Ascending aorta (tissue), 2 donors: ENCODE measurements around the gene NFASC. TPM values are rescaled to one million over a fixed set of nuclear protein-coding genes. Genes with fewer than 3 reads are reported as not detected.

Experiments
- DNase-seq, 2 donors: peaks; one replicate each; pipeline ENCODE4 v3.0.0-alpha.2; 2019; ENCODE audit warnings: low spot score in 2 of 2
- H3K27ac ChIP-seq, 2 donors: fragments of 200-600 bp; sonication (generic); one replicate each; pipeline ENCODE4 v1.5.1; 2016 to 2017; ENCODE audit warnings: mild to moderate bottlenecking in 1 of 2
- H3K27me3 ChIP-seq: fragments of 200-600 bp; sonication (generic); one replicate; pipeline ENCODE4 v1.5.1; 2017
- H3K36me3 ChIP-seq, 2 donors: fragments of 200-600 bp; sonication (generic); one replicate each; pipeline ENCODE4 v1.5.1; 2016
- H3K4me1 ChIP-seq, 2 donors: fragments of 200-600 bp; sonication (generic); one replicate each; pipeline ENCODE4 v1.5.1; 2016 to 2017; ENCODE audit warnings: mild to moderate bottlenecking in 1 of 2
- H3K4me3 ChIP-seq, 2 donors: fragments of 200-600 bp; sonication (generic); one replicate each; pipeline ENCODE4 v1.5.1; 2016 to 2017; ENCODE audit warnings: mild to moderate bottlenecking in 1 of 2
- H3K9me3 ChIP-seq, 2 donors: fragments of 200-600 bp; sonication (generic); one replicate each; pipeline ENCODE4 v1.5.1; 2016
- CTCF ChIP-seq, 3 experiments: fragments of 200-600 bp in 2 of 3; fragments of 450-650 bp in 1 of 3; sonication (generic) in 2 of 3; IDR thresholded peaks; one replicate each; pipeline ENCODE4 v1.5.1; 2016 to 2019; ENCODE audit warnings: antibody characterized with exemption in 3 of 3, mild to moderate bottlenecking in 1 of 3, moderate library complexity in 1 of 3
- intact Hi-C: fragments of 100-400 bp; cut with DNase I; formaldehyde crosslinking; loops from one replicate; pipeline ENCODE4 v1.15.1; 2023
- total RNA-seq: library from RNA; depleted of rRNA; stranded (reverse); fragments of >200 nt; gene quantifications from one replicate; pipeline ENCODE4 v1.1.0, GENCODE V29; 2016

The NFASC gene
- total RNA-seq, 1 donor from 2014 or later: 44.0 TPM

- H3K4me3 ChIP-seq: no peak overlapping the region
Observed at GRCh38 chr1:205041998-205042910, 171.6 kb downstream of the NFASC start.

GRCh38 chr1:205042911-205043806 lies 172.5 kb downstream of the NFASC start, which contains the start of gene CNTN2:
Gene CNTN2 (plus strand): TSS chr1:205043212. CDS start chr1:205053186, 9,974 bp downstream.
- H3K27me3 ChIP-seq: no peaks in the 10 kb centered on the region
- H3K36me3 ChIP-seq: no peaks in the 10 kb centered on the region
- intact Hi-C loops: no loop called here
- H3K27ac ChIP-seq: no peak within 1 kb of the TSS
- TF ChIP-seq CTCF (IDR thresholded peaks at IDR 0.05): no peak
- no peaks in the 10 kb centered on the region for H3K9me3 ChIP-seq
- DNase-seq: no peak
- H3K4me1 ChIP-seq: no peaks in the 10 kb centered on the region
- H3K4me3 ChIP-seq: no peak within 1 kb of the TSS

More at GRCh38 chr1:205041998-205042910, 171.6 kb downstream of the NFASC start:
- Histone ChIP-seq H3K36me3 (no peaks in the 10 kb centered on the region), H3K9me3 (no peaks in the 10 kb centered on the region), H3K27ac (no peak overlapping the region), H3K4me1 (no peaks in the 10 kb centered on the region), H3K27me3 (no peaks in the 10 kb centered on the region)
- intact Hi-C loops: no loop called here
- TF ChIP-seq CTCF (IDR thresholded peaks at IDR 0.05): no peak
- no peak for DNase-seq

GRCh38 chr1:205043866-205044265 lies 173.2 kb downstream of the NFASC start:
- no peaks in the 10 kb centered on the region for H3K36me3 ChIP-seq
- H3K27me3 ChIP-seq: no peaks in the 10 kb centered on the region
- intact Hi-C loops: no loop called here
- H3K4me1 ChIP-seq: no peaks in the 10 kb centered on the region
- H3K4me3 ChIP-seq: no peak overlapping the region
- no peak for DNase-seq
- no peak overlapping the region for H3K27ac ChIP-seq
- TF ChIP-seq CTCF (IDR thresholded peaks at IDR 0.05): no peak
- H3K9me3 ChIP-seq: no peaks in the 10 kb centered on the region

GRCh38 chr1:205044741-205045140 lies 174.1 kb downstream of the NFASC start:
- Histone ChIP-seq H3K4me3 (no peak overlapping the region), H3K27ac (no peak overlapping the region), H3K9me3 (no peaks in the 10 kb centered on the region), H3K36me3 (no peaks in the 10 kb centered on the region), H3K4me1 (no peaks in the 10 kb centered on the region), H3K27me3 (no peaks in the 10 kb centered on the region)
- intact Hi-C loops: no loop called here
- TF ChIP-seq CTCF (IDR thresholded peaks at IDR 0.05): no peak
- no peak for DNase-seq

- Histone ChIP-seq H3K36me3 (no peaks in the 10 kb centered on the region), H3K4me1 (no peaks in the 10 kb centered on the region), H3K9me3 (no peaks in the 10 kb centered on the region), H3K4me3 (no peak overlapping the region), H3K27me3 (no peaks in the 10 kb centered on the region), H3K27ac (no peak overlapping the region)
- intact Hi-C loops: no loop called here
- no peak for TF ChIP-seq CTCF (IDR thresholded peaks at IDR 0.05)
- no peak for DNase-seq
Observed at GRCh38 chr1:205045146-205045545, 174.5 kb downstream of the NFASC start.
